Stimulated activated CD8-positive, alpha-beta memory T cell treated with anti-CD3 and anti-CD28 coated beads, Interleukin-15, amount 100 ng/mL, for 48 hours (primary cell): ENCODE data around the gene RAI1.

Experiments
- DNase-seq, 2 donors: peaks; one replicate each; pipeline ENCODE4 v3.0.0-alpha.2; 2020; ENCODE audit warnings: low read depth in 2 of 2

RAI1 gene

DNA sequence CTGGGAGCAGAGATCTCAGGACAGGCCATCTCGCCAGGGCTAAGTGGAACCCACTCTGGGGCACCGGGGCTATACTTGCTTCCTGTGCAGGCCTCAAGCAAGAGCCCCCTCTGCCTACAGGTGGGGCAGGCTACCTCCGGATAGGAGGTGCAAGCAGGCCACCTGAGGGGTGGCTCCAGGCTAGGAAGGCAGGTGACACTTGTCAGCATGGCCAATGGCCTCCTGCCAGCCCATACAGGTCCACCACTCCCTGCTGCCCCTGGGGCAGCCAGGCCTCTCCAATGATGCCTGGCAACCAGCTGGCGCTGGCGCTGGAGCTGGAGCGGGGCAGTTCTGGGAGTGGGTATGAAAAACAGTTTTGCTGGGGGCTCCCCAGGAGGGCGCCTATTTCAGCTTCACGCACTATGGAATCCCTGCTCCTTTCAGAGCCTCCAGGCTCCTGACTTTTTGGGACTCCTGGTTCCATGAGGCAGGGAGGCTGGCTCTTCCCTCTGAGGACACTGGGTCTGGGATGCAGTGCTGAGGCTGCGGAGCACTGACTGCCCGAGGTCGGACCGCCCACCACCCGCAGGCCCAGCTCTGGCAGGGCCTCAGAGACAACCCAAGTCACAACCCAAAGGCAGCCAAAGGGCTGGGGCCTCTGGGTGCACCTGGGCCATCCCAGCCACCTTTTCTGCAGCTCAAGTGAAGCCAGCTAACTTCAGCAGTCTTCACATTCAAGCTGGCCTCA, 164.0 kb downstream of the RAI1 start:
- no peak for DNase-seq

DNA sequence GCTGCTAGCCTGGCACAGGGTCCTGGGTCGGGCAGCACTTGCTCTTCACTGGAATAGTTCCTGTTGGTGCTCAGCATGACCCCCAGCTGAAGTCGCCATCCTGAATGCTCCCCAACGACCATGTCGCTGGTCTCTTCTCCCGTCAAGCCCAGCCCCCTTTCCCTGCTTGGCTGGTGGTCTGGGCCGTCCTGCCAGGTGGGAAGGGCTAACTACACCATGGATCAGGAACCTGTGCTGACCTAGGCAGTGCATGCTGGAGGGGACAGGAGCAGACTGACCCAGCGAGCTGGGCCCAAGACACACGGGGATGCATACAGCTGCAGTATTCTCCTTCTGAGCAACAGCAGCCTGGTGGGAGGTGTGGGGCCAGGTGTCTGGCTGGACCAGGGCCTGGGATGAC, 164.7 kb downstream of the RAI1 start:
- no peak for DNase-seq

DNA sequence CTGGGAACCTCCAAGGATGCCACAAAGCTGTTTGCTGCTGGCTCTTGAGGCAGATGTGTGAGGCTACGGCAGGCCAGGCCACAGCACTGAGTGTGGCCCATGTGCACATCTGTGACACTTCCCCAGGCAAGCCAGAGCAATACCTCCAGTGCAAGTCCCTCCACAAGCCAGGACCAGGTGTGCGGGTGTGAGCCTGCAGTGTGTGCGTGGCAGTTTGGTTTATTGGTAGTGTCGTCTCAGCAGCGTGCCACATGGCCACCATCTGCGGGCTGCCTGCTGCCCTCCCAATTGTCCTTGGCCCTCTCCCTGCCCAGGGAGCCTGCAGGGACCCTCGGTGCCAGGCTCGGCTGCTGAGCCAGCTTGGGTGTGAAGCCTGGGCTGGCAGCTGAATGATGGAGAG, 165.4 kb downstream of the RAI1 start:
- DNase-seq, result no peak

DNA sequence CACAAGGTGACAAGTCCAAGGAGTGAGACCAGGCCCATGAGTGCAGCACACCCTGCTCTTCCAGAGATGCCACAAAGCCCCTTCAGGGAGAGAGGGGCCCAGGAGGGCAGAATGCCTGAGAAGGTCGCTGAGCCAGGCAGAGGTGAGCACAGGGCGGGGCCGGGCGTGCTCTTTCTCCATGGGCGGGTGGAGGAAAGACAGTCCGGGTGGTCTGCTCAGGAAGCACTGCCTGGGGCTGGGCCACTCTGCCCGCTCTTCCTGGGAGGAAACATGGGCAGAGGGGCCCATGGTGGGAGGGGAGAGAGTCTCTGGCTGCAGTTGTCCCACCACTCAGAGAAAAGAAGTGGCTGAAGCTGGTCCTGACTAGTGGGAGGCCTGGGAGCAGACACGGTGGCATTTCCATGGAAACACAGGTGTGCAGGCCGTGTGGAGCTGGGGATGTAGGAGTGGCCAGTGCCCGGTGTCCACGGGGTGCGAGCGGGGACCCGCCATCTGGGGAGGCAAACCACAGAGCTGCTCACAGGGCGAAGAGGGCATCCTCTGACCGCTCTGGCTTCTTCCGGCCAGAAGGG, 165.9 kb downstream of the RAI1 start:
- DNase-seq, result no peak

DNA sequence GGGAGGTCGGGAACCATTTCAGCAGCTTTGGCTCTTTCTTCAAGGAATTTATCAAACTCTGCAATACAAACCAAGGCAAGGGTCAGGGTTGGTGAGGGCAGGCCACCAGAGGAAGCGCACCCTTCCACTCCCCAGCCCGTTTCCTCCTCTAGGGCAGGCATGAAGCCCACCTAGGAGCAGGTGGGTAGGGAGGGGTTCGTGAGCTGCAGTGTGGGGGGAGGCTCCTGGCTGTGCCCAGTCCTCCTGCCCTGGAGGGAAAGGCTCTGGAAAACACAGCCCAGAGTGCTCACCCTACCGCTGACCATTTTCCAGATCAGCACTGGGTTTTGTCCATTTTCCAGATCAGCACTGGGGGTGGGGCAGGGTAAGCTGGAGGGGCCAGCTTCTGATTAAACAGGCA, 166.5 kb downstream of the RAI1 start:
- no peak for DNase-seq

DNA sequence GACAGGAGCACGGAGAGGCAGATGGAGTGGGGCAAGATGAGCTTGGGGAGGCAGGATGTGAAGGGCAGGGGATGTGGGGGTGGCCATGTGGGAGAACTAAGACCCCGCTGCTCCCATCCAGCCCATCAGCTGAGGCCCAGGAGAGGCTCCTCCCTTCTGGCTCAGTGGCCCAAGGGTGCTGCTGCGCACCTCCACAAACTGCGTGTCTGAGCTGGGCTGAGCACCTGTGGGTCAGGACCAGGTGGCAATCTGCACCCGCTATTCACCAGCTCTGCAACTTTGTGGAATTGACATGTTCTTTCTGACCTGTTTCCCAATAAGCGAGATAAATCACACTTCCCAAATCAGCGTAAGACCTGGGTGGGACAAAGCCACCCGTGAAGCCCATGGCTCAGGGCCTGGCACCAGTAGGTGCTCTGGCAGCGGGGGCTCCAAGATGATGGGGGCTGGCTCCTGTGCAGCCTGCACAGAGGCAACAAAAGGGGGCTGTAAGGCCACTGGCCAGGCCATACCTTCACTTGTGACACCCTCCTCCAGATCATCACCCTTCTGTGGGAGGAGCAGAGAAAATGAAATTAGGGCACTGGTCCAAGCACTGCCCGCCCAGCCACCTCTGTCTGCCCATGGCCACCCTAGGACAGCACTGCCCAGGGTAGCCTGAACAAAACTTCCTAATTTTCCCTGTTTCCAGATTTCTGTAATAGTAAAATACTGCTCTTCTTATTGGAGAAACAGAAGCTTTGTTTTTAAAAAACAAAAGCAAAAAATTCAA, 167.2 kb downstream of the RAI1 start:
- DNase-seq, result no peak

DNA sequence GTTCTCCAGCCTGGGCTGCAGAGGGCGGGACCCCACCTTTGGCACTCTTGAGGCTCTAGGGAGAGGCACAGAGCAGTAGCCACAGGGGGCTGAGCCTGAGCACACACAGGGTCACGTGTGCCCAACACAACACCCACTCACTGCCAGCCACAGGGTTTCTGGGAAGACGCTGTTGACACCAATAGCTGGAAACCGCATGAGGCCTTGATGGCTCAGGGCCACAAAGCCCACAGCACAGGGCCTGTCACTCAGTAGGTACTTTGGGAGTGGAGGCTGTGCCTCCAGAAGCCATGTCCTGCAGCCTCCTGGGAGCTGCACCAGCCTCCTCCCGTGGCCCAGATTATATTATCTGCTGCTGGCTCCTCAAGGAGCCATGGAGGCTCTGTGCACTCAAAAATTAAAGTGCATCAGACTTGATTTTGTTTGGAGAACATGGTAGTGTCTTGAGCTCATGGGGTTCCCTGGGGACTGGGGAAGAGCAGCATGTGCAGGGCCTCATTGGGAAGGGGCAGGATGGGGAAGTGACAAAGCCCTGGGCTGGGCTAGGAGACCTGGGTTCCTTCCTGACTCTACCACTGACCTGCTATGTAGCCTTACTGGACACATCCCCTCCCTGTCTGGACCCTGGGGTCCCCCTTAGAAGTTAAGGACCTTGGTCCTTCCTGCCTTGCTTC, 168.0 kb downstream of the RAI1 start:
- DNase-seq, result peak; percentile 87 to 91

DNA sequence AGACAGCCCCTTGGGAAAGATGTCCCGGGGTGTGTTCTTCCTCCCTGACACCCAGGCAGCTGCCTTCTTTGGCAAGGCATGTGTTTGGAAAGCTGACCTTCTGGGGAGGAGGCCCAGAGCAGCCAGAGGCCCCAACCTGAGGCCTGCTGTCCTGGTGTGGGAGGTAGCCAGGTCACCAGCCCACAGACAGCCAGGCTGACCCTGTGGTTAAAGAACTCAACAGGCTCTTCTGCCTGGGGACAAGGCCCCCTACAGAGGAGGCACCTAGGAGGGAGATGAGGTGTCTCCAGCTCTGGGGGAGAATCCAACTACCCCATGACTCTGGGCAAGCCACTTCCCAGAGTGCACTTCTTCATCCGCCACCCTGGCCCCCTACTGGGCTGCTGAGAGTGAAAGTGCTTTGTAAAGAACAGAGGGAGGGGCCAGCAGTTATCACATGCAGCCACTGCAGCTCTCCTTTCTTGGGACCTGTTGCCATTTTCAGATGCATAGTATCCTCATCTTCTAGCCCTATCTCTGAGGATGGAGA, 168.7 kb downstream of the RAI1 start:
- peak; percentile 68 to 76 for DNase-seq

DNA sequence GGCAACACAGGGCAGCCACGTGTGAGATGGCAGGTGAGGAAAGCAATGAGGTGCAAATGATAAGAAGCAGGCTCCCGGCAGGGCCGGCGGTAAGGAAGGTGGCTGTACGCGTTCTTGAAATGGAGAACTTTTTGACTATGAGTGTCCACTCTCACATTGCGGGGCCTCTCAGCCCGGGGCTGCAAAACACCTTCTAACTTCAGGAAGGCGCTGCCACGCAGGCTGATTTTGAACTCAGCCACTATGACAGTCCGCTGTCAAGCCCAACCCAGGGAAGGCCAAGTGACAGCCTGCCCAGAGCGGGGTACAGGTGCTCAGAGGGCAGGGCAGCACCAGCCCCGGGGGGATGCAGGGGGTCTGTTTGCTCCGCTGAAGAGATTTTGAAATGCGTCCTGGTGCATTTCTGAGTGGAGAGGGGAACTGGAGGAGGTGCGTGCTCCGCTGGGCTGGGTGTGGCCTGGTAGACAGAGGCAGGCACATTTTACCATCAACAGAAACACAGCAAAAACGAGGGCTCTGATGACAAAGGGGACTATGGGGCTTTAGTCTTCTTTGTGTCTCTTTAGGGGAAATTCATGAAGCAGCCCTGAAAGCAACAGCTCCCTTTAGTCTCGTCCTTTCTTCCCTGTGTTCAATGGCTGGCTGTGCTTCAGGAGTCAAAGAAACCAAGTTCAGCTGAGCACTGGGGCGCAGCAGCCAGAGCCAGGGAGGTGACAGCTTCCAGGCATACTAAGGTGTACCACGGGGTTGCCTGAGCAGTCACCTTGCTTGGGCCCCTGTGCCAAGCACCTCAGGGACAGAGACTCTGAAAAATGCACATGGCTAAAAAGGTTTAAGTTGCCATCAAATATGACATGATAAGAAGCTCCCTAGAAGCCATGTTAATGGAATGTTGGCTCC, 170.1 kb downstream of the RAI1 start:
- DNase-seq, result no peak

DNA sequence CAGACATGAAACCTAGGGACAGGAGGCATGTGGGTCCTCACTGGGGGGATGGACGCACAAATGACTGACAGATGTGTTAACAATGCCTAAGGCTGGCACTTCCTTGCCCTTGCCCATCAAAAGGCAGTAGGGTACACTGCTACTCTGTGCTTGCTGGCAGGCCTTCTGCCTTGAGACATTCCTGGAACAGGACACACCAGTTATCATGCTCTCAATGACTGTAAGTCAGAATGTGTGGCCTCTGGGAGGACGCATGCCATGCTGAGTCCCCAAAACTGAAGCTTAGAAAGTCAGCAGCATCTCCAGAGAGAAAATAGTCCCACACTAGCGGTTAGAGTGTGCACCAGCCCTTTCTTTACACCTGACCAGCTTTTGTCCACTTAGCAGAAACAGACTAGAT, 171.7 kb downstream of the RAI1 start:
- no peak for DNase-seq

DNA sequence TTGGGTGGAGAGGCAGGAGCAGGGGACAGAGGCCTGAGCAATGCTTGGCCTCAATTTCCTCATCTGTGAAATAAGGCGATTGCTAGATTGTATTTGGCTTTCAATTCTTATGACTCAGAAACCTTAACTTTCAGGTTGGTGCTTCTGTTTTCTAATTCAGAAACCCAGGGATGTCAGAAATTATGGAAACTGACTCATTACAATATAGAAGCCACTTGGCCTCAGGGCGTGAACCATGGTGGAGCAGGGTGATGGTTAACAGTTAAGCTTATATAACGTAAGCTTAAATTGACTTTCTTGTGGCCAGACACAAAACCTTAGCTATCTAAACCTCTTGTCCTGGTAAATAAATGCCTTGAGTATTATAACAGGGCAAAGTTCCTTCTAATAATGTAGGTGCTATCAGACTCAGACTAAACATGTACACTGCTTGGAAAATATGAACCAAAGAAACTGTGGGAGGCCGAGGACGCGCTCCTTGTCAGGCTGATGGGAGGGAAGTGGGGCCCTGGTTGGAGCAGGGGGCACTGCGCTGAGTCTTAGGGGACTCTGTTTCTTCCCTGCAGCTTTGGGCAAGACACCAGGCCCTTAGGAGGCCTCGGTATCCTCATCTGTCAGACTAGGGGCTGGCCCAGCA, 172.7 kb downstream of the RAI1 start:
- DNase-seq, result peak in 1 of 2 donors; percentile 57

DNA sequence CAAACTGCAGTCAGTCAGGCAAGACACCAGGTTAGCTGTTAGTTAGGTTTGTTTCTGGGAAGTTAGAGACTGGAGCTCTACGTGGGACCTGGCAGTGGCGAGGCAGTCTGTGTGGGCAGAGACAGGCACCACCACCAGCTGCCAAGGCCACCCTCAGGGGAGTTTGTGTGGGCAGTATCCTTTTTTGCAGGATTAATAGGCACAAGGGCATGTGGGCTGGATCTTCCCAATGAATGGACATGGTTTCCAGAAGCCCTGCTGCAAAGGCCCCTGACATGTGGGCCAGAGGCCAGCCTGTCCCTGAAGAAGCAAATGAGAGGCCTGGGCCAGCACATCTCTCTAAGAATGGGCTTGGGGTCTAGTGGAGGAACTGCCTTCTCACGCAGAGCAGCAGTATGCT, 174.7 kb downstream of the RAI1 start:
- no peak for DNase-seq

DNA sequence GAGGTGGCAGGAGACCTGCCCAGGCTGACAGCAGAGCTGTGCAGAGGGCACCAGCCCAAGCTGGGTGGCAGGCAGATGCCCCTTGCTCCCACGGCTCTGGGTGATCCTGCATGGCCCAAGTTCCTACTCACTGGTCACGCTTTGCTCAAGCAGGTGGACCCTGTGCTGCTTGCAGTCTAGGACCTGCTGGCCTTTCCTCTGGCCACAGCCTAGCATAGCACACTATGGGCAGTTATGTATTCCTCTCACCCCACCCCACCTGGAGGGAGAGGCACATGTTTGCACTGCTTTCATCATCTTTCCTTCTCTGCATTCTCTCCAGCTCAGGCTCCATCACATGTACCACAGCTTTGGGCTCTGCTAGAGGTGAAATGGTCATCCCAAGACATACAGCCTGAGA, 175.1 kb downstream of the RAI1 start:
- no peak for DNase-seq

DNA sequence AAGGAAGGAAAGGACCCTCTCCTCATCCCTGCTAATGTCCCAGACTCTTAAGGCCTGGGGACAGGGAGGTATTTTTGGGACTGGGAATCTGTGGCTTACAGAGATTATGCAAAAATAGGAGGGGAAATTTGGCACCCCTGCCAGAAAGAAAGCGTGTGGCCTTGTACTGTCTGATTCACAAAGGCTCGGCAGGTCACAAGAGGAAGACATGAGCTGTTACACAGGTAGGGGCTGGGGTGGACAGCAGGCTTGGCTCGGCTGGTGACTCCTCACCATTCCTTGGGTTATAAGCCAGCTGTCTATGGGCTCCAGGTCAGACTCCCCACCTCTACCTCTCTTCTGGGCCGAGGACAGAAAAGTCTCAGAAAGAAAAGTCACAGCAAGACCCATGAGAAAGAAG, 176.2 kb downstream of the RAI1 start:
- no peak for DNase-seq

DNA sequence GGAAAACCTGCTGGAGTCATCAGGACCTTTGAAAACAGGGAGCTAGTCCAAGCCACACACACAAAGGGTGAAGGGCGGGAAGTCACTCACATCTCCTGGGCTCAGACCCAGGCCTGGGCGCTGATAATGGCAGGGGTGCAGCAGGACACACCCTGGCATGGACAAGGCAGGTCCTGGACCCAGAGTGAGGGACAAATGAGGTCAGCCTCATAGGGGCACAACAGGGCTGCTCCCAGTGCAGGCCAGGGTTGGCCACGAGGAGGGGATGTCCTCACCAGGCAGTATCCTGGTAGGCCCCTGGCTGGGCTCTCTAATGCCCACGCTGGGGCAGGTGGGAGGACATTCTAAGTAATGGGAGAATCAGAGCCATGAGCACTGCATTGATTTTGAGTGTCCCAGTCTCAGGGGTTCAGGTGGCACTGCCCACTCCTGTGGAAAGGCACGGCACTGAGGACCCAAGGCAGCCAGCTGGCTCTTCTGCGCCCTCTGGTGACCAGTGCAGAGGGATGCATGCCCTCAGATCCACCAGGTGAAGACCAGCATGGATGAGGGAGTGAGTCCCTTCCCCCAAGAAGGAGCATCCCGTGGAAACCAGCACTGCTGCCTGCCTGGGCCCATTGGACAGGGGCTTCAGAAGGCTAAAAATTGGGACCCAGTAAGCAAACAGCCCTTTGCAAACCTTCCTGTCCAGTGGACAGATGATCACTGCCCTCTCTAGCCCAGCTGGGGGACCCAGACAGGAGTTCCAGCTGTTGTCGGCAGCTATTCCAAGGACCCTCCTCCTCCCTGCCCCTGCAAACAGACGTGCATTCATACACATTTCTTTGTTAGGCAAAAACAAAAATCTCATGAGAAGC, 178.9 kb downstream of the RAI1 start:
- peak in 1 of 2 donors; percentile 48 for DNase-seq

DNA sequence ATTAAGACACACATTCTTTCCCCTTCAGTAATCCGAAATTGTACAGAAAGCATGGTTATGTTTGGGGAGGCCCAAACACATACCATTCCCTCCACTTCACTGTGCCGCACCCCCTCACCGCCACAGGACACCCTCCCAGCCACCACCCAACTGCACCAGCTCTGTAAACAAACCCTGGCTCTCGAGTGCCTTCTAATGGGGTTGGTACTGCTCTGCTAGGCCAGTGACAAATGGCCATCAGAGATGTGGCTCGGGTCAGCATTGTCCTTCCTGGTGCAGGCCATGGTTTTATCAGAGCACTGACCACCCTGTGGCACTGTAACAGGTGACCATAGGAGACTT, 179.5 kb downstream of the RAI1 start:
- DNase-seq, result no peak
